Measurements from ENCODE around the gene DLGAP1.

Gene DLGAP1

GRCh38 chr18:4172196-4173100 lies 282.7 kb downstream of the DLGAP1 start:
- DNase-seq (ENCODE audit: low read depth), result no peak

GRCh38 chr18:4157352-4157751 lies 297.8 kb downstream of the DLGAP1 start:
- DNase-seq (ENCODE audit: low read depth), result no peak

GRCh38 chr18:4146797-4147196 lies 308.3 kb downstream of the DLGAP1 start:
- DNase-seq (ENCODE audit: low read depth), result no peak

DNA sequence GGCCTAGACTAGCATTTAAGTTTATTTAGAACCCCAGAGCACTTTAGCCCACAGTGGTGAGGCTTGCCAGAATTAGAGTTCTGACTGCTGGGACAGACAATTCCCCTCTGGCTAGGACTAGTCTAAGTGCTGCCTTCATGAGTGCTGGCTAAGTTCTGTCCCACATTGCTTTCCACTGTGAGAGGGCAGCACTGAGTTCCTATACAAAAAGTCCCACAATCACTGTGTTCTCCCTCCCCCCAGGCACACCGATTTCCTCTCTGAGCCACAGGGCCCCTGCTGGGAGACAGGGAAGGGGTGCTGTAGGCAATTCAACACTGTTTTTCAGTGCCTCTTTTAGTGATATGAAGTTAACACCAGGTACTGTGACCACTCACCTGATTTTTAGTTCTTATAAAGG lies 310.9 kb downstream of the DLGAP1 start:
- no peak for DNase-seq (ENCODE audit: low read depth)

- no peak for DNase-seq (ENCODE audit: low read depth)
These were observed 311.5 kb downstream of the DLGAP1 start for GRCh38 chr18:4143585-4143984.

DNA sequence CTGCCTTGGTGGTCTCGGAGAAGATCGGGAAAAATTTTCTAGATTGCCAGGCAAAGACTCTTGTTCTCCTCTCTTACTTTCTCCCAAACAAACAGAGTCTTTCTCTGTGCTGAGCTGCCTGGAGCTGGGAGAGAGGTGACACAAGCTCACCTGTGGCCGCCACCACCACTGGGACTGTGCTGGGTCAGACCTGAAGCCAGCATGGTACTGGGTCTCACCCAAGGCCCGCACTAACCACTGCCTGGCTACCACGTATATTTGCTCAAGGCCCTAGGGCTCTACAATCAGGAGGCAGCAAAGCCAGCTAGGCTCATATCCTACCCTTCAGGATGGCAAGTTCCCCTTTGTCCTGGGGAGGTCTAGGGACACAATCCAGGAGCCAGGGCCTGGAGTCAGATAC lies 312.2 kb downstream of the DLGAP1 start:
- no peak for DNase-seq (ENCODE audit: low read depth)

GRCh38 chr18:4134700-4135099 lies 320.4 kb downstream of the DLGAP1 start:
- no peak for DNase-seq (ENCODE audit: low read depth)

GRCh38 chr18:4130734-4131719 lies 324.1 kb downstream of the DLGAP1 start:
- no peak for DNase-seq (ENCODE audit: low read depth)

GRCh38 chr18:4126939-4127338 lies 328.2 kb downstream of the DLGAP1 start:
- DNase-seq (ENCODE audit: low read depth), result no peak

GRCh38 chr18:4125627-4126230 lies 329.4 kb downstream of the DLGAP1 start:
- no peak for DNase-seq (ENCODE audit: low read depth)

DNA sequence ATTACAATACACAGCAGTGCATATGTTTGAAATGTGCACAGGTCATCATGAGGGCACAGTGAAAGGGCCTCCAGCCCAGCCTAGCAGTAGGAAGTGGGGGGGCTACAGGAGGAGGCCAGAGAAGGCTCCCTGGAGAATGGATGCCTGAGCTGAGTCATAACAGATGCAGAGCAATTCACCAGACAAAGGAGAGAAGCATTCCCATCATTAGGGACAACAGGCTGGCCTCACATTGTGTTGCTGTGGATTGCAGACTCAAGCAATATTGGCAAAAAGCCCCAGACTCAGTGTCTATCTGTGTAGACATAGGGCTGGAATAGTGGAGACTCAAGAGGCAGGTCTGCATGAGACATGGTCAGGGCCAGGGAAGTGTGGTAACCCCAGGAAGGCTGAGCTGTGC lies 329.9 kb downstream of the DLGAP1 start:
- DNase-seq (ENCODE audit: low read depth), result no peak

DNA sequence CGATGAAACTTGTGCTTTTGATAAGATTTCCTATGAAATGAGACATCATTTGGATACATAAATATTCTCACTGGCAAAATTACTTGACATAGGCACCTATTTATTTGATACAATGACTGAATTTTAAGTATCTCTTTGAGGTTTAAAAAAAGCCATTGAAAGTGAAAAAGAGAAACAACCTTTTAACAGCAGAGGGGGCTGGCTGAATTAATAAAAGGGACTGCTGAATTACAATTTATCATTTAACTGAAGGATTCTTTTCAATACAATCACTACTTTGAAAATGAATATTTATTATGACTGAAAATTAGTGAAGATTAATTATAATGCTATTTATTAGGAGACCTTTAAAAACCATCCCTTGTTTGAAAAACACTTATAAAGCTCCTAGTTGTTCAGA lies 335.3 kb downstream of the DLGAP1 start:
- no peak for DNase-seq (ENCODE audit: low read depth)

GRCh38 chr18:4119127-4119648 lies 335.9 kb downstream of the DLGAP1 start:
- no peak for DNase-seq (ENCODE audit: low read depth)

DNA sequence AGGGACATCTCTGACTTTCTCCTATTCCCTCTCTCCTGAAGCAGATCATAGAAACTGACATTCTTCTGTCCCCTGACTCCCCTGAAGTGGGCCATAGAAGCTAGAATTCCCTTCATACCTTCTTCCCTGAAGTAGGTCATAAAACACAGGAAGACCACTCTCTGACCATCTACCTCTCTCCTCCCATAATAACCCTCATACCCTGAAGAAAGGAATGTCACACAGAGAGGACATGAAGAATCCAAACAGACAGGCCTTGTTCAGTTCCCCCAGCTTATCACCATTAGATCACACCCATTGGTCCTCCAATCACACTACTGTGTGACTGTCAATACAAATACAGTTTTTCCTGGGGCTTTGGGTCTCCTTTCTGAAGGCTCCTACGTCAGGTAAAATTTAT lies 347.1 kb downstream of the DLGAP1 start:
- DNase-seq (ENCODE audit: low read depth), result no peak

- DNase-seq (ENCODE audit: low read depth), result no peak
These were observed 348.0 kb downstream of the DLGAP1 start for GRCh38 chr18:4107049-4107467.

GRCh38 chr18:4106407-4107033 lies 348.6 kb downstream of the DLGAP1 start:
- peak; percentile 26 for DNase-seq (ENCODE audit: low read depth)

DNA sequence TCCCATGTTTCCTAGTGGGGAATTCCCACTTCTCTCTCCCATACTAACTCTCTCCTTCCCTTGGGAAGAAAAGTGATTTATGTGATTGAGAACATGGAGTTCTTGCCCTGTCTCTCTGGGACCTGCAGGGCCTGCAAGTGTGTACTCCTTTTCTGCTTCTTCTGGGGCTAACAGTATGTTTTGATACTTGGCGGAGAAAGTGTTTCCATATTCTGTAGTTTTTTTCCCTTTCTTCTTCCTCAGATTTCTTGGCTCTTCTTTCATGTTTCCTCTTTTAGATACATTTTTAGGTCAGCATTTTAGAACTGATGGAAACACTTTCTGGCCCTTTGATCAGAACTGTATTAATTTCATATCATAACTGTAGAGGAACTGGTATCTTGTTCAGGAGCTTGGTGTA lies 352.2 kb downstream of the DLGAP1 start:
- no peak for DNase-seq (ENCODE audit: low read depth)

GRCh38 chr18:4101009-4101408 lies 354.1 kb downstream of the DLGAP1 start:
- no peak for DNase-seq (ENCODE audit: low read depth)

GRCh38 chr18:4096486-4096885 lies 358.6 kb downstream of the DLGAP1 start:
- no peak for DNase-seq (ENCODE audit: low read depth)

GRCh38 chr18:4093676-4094075 lies 361.4 kb downstream of the DLGAP1 start:
- no peak for DNase-seq (ENCODE audit: low read depth)

DNA sequence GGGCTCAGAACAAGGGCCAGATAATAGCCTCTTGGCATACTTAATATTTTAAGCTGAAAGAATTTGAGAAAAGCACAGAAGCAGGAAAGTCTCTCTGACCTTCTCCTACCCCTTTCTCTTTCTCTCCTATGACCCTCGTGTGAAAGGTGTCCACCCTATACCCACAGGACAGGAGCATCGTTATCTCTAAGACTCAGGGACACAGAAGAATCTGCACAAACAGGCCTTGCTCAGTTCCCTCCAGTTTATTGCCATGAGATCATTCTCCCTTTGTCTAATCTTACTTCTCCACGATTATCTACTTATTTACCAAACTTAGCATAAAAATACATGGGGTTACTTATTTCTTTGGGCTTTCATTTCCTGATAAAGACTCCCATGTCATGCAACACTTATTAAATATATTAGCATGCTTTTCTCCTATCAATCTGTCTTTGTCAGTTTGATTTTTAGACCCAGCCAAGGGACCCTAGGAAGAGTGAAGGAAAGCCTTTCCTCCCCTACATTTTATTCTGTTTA lies 370.7 kb downstream of the DLGAP1 start:
- no peak for DNase-seq (ENCODE audit: low read depth)
